Activated CD4-positive, alpha-beta T cell treated with anti-CD3 and anti-CD28 coated beads, Interleukin-2, amount 10 ng/mL, durations not matched to agents 24 days and 14 days (primary cell): ENCODE results near the gene NR2F1-AS1. TPM values are rescaled to one million over a fixed set of nuclear protein-coding genes. Genes with fewer than 3 reads are reported as not detected.

Experiments
- DNase-seq: peaks from one replicate; pipeline ENCODE4 v3.0.0; 2022
- H3K27ac Mint-ChIP-seq: one replicate; pipeline ENCODE4 v1.8.0; 2022; ENCODE audit warnings: mild to moderate bottlenecking, mixed read lengths
- H3K27me3 Mint-ChIP-seq: one replicate; pipeline ENCODE4 v1.8.0; 2022; ENCODE audit warnings: mixed read lengths
- H3K36me3 Mint-ChIP-seq: one replicate; pipeline ENCODE4 v1.8.0; 2022; ENCODE audit warnings: low read depth, mild to moderate bottlenecking, mixed read lengths
- H3K4me1 Mint-ChIP-seq: one replicate; pipeline ENCODE4 v1.8.0; 2021; ENCODE audit warnings: mixed read lengths
- H3K4me3 Mint-ChIP-seq: one replicate; pipeline ENCODE4 v1.8.0; 2022; ENCODE audit warnings: mild to moderate bottlenecking, moderate library complexity, mixed read lengths
- H3K9me3 Mint-ChIP-seq: one replicate; pipeline ENCODE4 v1.8.0; 2021; ENCODE audit warnings: mixed read lengths
- intact Hi-C: fragments of 100-400 bp; cut with micrococcal nuclease; formaldehyde crosslinking; loops from one replicate; pipeline ENCODE4 v1.15.1; 2023
- total RNA-seq: library from RNA; stranded (reverse); gene quantifications from 2 replicates; pipeline ENCODE4 v1.2.3, GENCODE V29; 2022

Gene NR2F1-AS1
- total RNA-seq, 1 donor from 2014 or later, result not detected

DNA sequence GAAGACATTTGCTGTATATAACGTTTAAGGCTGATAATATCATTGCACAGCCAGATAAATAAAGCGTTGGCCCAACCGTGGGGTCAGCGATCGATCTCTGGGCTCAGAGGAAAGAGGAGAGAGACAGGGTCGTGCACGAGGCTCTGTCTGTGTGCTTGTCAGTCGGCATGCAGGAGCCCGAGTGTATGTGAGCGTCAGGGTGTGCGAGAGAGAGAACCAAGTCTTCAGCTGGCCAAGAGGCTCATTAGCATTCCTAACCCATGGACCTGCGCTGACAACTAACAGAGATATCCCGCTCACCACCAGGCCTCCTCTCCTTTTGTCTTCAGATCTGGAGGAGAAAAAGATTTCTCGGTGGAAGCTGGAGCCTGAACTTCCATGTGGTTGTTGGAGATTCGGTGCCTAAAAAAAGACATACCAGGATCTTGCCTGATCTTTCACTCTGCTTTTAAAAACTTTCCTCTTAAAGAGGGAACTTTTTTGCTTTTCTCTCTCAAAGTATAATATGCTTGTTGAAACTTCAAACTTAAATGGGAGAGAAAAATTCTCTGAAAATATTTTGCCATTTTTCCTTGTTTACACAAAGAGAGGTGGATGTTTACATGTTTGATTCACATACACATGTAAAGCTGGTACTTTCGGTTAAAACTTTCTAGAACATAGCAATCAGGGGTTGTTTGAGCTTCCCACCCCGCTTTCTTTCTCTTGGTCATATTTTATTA, 18.5 kb upstream of the NR2F1-AS1 start:
- no peak for DNase-seq
- Mint-ChIP-seq H3K27ac (no peak overlapping the region), H3K4me3 (no peak overlapping the region), H3K27me3 (peaks cover 46% of the 10 kb centered on the region), H3K36me3 (peaks cover 5% of the 10 kb centered on the region), H3K4me1 (peaks cover 3% of the 10 kb centered on the region), H3K9me3 (peaks cover 9% of the 10 kb centered on the region)
- intact Hi-C loops, result no loop called here

DNA sequence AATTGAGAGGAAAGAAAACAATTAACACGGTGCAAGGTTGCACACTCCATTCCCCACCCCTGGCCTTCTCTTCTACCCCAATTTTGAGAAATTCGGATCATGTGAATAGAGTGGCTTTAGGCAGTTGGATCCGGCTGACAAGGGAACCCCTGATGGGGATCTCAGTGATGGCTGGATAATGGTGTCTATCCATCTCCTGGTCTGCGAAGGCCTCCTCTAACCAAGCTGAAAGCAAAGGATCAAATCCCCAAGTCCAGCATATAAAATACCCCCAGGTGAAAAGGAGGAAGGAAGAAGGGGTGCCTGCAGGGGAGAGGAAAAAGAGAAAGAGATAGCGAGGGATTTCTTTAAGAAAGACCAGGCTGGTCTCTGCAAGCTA, 18.0 kb upstream of the NR2F1-AS1 start:
- peaks cover 3% of the 10 kb centered on the region for H3K4me1 Mint-ChIP-seq
- H3K27ac Mint-ChIP-seq, result no peak overlapping the region
- peaks cover 5% of the 10 kb centered on the region for H3K36me3 Mint-ChIP-seq
- peak; percentile 44 for DNase-seq
- intact Hi-C loops, result no loop called here
- H3K27me3 Mint-ChIP-seq, result peaks cover 48% of the 10 kb centered on the region
- H3K9me3 Mint-ChIP-seq, result peaks cover 10% of the 10 kb centered on the region
- H3K4me3 Mint-ChIP-seq, result no peak overlapping the region

DNA sequence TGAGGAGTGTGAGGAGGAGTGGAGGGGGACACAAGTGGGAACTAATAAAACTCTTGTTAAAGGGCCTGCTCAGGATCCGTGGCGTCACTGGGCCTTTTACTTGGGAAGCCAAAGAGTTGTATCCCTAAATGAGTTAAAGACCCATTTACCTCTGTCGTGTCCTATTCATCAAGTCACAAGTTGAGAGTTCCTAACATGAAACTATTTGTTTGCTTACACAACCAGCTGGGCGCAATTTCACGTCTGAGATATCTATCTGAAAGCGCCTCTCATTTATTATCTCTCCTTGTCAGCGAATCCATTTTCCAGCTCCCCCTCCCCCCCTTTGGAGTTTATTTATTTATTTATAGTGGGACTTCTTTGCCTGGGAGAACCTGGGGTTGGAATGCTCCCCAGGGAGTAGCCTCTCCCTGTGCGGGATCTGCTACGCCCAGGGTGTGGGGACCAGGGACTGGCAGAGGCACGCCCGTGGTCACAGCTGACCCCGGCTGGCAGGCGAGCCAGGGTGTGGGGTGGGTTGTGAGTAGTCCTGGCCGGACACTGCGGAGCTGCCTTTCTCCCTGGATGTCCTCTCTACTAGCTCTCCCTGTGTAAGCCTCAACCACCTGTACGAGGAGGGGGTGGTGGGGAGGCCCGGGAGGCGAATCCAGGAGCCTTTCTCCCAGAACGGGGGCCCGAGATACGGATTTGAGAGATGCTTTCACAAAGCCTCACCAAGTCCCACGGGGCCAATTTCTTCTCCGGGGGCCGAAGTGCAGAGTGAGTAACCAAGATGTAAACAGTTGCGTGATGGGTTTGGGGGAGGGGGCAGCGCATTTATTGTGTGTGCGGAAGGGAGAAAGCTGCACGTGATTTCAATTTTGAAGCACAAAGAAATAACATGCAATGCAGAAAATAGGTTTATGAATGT, 17.3 kb upstream of the NR2F1-AS1 start:
- Mint-ChIP-seq H3K4me3 (no peak overlapping the region), H3K27ac (no peak overlapping the region), H3K9me3 (peaks cover 13% of the 10 kb centered on the region), H3K4me1 (peaks cover 1% of the 10 kb centered on the region), H3K27me3 (peaks cover 49% of the 10 kb centered on the region), H3K36me3 (peaks cover 3% of the 10 kb centered on the region)
- intact Hi-C loops, result no loop called here
- peak; percentile 47 for DNase-seq

DNA sequence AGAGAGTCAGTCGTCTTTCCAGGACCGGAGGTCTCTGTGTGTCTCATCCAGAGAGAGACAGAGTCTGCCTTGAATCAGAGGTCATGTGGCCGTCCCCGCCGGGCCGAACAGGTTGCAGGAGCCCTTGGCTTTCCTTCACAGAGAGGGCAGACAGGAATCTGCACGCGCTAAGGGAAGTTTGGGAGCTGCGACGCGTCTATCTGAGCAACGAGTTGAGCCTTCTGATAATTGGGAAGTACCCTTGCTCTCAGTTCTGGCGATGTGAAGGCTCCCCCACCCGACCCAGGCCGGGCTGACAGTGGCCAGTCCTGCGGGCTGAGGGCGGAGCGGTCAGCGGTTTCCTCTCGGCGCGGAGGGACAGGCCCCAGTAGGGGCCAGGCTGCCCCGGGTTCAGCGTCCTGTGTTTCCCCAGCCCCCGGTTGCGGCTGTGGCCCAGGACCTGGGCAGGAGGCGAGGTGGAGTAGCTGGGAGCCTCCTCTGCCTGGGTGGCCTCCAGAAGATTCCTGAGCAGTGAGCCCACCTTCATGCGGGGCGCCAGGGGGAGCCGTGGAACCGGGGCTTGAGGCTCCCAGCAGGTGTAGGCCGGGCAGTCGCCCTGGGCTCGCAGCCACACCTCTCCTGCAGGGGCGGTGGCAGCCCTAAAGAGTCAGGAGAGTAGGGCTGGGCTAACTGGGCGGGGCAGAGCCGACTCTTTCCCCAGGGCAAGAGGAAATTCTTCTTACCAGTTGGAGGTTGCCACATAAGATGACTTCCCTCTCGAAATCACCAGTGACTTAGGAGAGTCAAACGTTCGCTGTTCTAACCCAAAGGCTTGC, 15.9 kb upstream of the NR2F1-AS1 start:
- Mint-ChIP-seq H3K4me3 (no peak overlapping the region), H3K9me3 (peaks cover 9% of the 10 kb centered on the region), H3K4me1 (peaks cover 1% of the 10 kb centered on the region), H3K27me3 (peaks cover 53% of the 10 kb centered on the region), H3K27ac (no peak overlapping the region), H3K36me3 (peaks cover 3% of the 10 kb centered on the region)
- intact Hi-C loops, result no loop called here
- DNase-seq, result peak; percentile 53

DNA sequence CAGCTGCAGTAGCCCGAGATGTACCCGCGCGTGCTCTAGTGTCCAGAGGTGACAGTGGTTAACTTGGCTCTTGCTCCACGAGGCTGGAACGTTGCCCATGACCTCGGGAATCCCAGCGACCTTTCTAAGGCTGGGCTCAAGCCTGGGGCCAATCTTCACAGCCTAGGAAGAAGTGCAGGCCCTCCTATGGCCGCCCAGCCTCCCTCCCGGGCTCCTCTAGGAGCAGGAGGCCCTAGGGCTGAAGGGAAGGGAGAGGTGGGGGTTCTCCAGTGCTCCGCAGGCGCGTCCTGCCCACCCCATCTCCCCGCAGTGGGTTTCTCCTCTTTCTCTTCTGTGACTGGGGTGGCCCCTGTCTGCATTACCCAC, 15.3 kb upstream of the NR2F1-AS1 start:
- peaks cover 9% of the 10 kb centered on the region for H3K9me3 Mint-ChIP-seq
- H3K4me1 Mint-ChIP-seq, result peaks cover 1% of the 10 kb centered on the region
- DNase-seq, result no peak
- no peak overlapping the region for H3K4me3 Mint-ChIP-seq
- H3K27me3 Mint-ChIP-seq, result peaks cover 59% of the 10 kb centered on the region
- H3K27ac Mint-ChIP-seq, result peak overlapping the region; percentile 48
- intact Hi-C loops, result no loop called here
- peaks cover 3% of the 10 kb centered on the region for H3K36me3 Mint-ChIP-seq

DNA sequence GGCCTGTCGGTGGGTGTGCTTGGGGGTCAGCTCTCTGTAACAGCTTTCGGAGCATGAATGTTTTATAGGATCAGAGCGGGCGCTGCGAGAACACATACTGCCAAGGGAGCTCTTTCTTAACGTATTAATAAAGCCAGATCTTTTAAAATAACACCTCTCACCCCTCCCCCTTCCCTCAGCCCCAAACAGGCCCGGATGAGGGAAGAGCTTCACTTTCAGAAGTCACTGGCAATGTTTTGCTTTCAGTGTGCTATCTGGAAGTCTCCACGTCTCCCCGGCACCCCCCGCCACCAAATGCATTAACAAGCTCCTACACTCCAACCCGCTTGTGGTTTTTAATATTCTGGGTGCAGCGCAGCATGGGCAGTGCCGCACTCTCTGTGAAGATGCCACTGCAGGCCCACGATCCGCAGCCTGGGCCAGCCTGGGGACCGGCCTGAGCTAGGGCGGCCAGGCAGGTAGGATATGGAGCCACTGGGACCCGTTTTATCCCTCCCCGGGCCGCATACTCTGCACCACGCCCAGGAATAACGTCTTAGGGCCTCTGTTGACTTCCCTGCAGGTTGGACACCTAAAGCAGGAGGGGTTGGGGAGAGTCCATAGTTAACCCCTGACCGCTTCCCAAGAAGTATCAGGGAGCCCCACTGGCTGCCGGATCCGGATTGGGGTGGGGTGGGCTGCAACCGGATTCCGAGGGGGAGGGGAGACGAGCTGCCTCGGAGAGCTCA, 14.6 kb upstream of the NR2F1-AS1 start:
- Mint-ChIP-seq H3K4me1 (peaks cover 1% of the 10 kb centered on the region), H3K4me3 (no peak overlapping the region), H3K36me3 (peaks cover 3% of the 10 kb centered on the region), H3K9me3 (peaks cover 9% of the 10 kb centered on the region), H3K27ac (peak overlapping the region; percentile 48), H3K27me3 (peaks cover 66% of the 10 kb centered on the region)
- DNase-seq, result peak; percentile 52
- intact Hi-C loops, result no loop called here

DNA sequence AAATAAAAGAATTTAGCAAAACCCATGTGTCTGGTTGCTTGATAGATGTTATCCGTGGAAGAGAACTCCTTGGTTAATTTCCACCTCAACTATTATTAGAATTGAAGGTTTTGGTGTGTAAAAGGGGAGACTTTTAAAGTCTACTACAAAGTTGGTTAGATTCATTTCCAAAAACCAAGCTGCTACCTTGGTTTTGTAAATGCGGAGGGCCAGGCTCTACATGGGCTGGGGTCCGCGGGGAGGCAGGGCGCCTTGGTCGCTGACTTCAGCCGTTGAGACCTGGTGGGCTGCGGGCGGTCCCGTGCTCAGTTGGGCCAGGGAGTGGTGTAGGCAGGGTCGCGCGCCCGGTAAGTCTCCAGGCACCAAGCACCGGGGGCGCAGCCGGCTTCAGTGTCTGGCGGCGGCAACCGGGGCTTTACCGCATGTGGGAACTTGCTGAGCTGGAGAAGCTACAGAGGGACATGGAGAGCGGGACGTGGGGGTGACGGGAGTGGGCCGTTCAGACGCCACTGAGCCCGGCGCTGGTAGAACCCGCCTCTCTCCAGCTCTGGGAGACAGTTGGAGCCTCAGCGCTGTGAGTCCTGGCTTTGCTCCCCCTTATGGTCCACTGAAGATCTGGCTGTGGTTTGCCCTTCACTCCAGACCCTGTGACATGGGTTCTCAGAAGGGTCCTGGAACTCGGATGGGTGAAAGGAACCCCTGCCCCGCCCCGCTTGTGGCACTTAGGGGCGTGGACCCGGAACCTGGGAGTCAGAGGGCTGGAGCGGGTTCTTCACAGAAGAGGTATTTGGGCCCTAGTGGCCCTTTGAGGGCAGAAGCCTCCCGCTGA, 13.8 kb upstream of the NR2F1-AS1 start:
- H3K27ac Mint-ChIP-seq, result no peak overlapping the region
- peaks cover 3% of the 10 kb centered on the region for H3K36me3 Mint-ChIP-seq
- peaks cover 9% of the 10 kb centered on the region for H3K9me3 Mint-ChIP-seq
- H3K27me3 Mint-ChIP-seq, result peaks cover 73% of the 10 kb centered on the region
- peaks cover 1% of the 10 kb centered on the region for H3K4me1 Mint-ChIP-seq
- intact Hi-C loops, result no loop called here
- H3K4me3 Mint-ChIP-seq, result no peak overlapping the region
- DNase-seq, result peak; percentile 55

DNA sequence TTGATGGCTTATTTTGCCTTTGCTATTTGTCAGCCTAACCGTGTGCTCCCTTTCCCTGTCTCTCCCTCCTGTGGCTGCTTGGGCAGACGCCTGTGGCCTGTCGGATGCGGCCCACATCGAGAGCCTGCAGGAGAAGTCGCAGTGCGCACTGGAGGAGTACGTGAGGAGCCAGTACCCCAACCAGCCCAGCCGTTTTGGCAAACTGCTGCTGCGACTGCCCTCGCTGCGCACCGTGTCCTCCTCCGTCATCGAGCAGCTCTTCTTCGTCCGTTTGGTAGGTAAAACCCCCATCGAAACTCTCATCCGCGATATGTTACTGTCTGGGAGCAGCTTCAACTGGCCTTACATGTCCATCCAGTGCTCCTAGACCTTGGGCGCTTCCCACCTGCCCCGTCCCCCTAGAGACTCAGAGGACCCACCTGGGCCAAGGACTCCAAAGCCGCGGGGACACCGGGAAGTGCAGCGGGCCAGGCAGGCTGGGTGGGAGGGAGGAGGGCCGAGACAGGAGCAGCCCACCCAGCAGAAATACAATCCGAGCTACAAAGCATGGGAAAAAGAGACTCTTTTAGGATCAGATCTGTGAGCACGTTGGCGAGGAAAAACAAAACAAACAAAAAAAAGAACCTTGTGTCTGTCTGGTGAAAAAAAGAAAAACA, 12.6 kb upstream of the NR2F1-AS1 start:
- intact Hi-C loops, result no loop called here
- Mint-ChIP-seq H3K4me1 (peaks cover 5% of the 10 kb centered on the region), H3K27me3 (peaks cover 85% of the 10 kb centered on the region), H3K9me3 (peaks cover 14% of the 10 kb centered on the region), H3K36me3 (peaks cover 8% of the 10 kb centered on the region), H3K4me3 (no peak overlapping the region), H3K27ac (no peak overlapping the region)
- no peak for DNase-seq

DNA sequence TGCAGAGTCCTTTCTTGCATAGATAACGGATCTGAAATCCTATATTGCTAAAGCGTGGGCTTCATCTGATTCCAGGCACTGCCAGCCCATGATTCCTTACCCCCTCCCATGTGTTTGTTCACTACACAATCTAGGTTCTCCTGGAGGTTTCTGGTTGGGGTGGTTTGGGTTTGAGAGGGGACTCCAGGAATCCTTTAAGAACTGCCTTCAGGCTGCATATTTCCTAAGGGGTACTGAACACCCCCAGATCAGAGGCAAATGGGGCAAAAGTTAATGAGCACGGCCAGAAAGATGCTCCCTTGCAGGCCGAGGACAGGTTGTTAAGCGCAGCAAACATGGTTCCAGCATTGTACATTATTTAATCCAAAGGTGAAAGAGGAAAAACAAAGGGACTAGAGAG, 11.9 kb upstream of the NR2F1-AS1 start:
- DNase-seq, result no peak
- Mint-ChIP-seq H3K9me3 (peaks cover 15% of the 10 kb centered on the region), H3K27me3 (peaks cover 84% of the 10 kb centered on the region), H3K4me1 (peaks cover 5% of the 10 kb centered on the region), H3K27ac (no peak overlapping the region), H3K4me3 (no peak overlapping the region), H3K36me3 (peaks cover 10% of the 10 kb centered on the region)
- intact Hi-C loops, result no loop called here

DNA sequence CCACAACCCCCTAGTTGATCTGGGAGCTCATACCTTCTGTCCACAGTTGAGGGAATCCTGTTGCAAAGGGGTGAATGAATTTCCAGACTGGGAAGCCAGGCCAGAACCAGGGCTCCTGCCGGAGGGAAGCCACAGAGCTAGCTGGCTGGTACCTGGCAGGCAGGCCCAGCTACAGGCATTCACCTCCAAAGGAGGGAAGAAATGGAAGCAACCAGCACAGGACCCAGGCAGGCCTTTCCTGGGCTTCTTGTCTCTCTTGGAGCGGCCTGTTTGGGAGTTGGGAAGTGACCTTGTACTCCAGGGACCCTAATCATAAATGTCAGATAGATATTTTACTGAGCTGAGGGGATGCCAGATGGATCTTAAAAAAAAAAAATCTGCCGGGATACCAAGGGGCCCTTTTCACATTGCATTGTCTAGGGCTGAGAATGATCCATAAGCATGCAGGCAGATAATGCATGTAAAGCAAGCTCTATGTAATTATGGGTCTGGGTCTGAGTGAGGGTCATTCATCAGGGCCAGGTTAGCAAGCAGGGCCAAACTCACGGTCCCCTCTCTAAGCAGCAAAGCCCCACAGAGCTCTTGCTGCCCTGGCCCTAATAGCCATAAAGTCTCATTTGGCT, 10.4 kb upstream of the NR2F1-AS1 start:
- Mint-ChIP-seq H3K4me1 (peaks cover 10% of the 10 kb centered on the region), H3K9me3 (peaks cover 20% of the 10 kb centered on the region), H3K36me3 (peaks cover 15% of the 10 kb centered on the region), H3K4me3 (no peak overlapping the region), H3K27ac (no peak overlapping the region), H3K27me3 (peaks cover 90% of the 10 kb centered on the region)
- DNase-seq, result no peak
- intact Hi-C loops, result no loop called here

DNA sequence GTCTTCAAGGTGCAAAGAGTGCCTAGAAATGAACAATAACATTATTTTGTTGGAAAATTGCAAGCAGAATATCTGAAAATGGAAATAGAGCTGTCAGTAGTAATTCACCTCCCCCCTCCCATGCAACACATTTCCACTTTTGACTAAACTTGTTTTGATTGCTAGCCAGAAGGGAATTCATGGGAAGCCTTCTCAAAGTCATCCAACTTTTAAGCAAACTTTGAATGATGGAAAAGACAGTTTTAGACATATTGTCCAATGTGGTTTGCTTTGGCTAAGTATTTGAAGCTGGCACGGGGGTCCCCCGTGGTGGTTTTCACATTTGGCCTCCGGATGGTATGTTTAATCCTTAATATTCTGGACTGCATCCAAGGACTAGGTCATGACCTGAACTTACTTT, 9.5 kb upstream of the NR2F1-AS1 start:
- peaks cover 12% of the 10 kb centered on the region for H3K36me3 Mint-ChIP-seq
- H3K4me1 Mint-ChIP-seq, result peaks cover 11% of the 10 kb centered on the region
- H3K27ac Mint-ChIP-seq, result no peak overlapping the region
- H3K4me3 Mint-ChIP-seq, result no peak overlapping the region
- intact Hi-C loops, result no loop called here
- DNase-seq, result no peak
- H3K27me3 Mint-ChIP-seq, result peaks cover 90% of the 10 kb centered on the region
- H3K9me3 Mint-ChIP-seq, result peaks cover 14% of the 10 kb centered on the region

DNA sequence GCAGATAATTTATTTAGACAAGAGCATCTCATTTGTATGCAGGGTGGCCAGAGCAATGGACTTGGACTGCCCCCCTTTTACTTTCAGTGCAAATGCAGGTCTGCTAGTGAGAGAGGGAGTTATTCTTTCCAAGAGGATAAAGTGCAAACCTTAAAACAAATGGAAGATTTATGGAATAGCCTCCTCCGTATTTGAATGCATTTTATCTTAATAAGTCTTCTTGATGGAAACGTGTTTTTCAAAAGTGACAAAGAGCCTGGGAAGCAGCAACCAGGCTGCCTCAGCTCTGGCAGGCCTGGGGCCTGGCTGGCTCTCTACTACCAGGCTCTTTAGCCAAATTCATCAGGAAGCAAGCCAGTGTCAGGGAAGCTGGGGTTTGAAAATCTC, 8.8 kb upstream of the NR2F1-AS1 start:
- intact Hi-C loops, result no loop called here
- peaks cover 87% of the 10 kb centered on the region for H3K27me3 Mint-ChIP-seq

More for the DNA sequence above, 8.8 kb upstream of the NR2F1-AS1 start:
- Mint-ChIP-seq H3K4me1 (peaks cover 11% of the 10 kb centered on the region), H3K36me3 (peaks cover 12% of the 10 kb centered on the region), H3K4me3 (no peak overlapping the region), H3K9me3 (peaks cover 14% of the 10 kb centered on the region), H3K27ac (no peak overlapping the region)
- no peak for DNase-seq
